ENCODE measurements around the gene GALR3.

Gene GALR3

GRCh38 chr22:37848587-37849088 lies 25.5 kb downstream of the GALR3 start:
- intact Hi-C loops (cut with DNase I): loop anchor here (5.0 kb wide), 1 partner anchor 41 kb away; the partner anchor contains the start of gene GCAT
- DNase-seq: peak in 5 of 42 donors; percentile 13 to 40 (median 20)

- intact Hi-C loops (cut with DNase I): loop anchor here (5.0 kb wide), 1 partner anchor 42 kb away; the partner anchor contains the start of gene GCAT
- peak; percentile 85 to 98 (median 94) for DNase-seq
These were observed 26.0 kb downstream of the GALR3 start, which contains the start of gene EIF3L for GRCh38 chr22:37849089-37849751. Gene EIF3L, plus strand, starts transcription at chr22:37849419. Its CDS starts 31 bp downstream, at chr22:37849450.

- DNase-seq: no peak
- intact Hi-C loops (cut with DNase I): no loop called here
These were observed 27.6 kb downstream of the GALR3 start for GRCh38 chr22:37850801-37851200.

GRCh38 chr22:37852418-37852817 lies 29.2 kb downstream of the GALR3 start:
- intact Hi-C loops (cut with DNase I): no loop called here
- DNase-seq: no peak

- no peak for DNase-seq
- intact Hi-C loops (cut with DNase I): no loop called here
These were observed 31.8 kb downstream of the GALR3 start for GRCh38 chr22:37854946-37855345.

GRCh38 chr22:37855462-37855861 lies 32.3 kb downstream of the GALR3 start:
- no peak for DNase-seq
- intact Hi-C loops (cut with DNase I): no loop called here

- DNase-seq: no peak
- intact Hi-C loops (cut with DNase I): no loop called here
These were observed 37.7 kb downstream of the GALR3 start for GRCh38 chr22:37860796-37861421.

- DNase-seq: peak in 4 of 42 donors; percentile 11 to 26 (median 23)
- intact Hi-C loops (cut with DNase I): loop anchor here (2.0 kb wide), 1 partner anchor 44 kb away; no protein-coding TSS in a partner anchor
These were observed 39.6 kb downstream of the GALR3 start for GRCh38 chr22:37862570-37863325.

- no peak for DNase-seq
- intact Hi-C loops (cut with DNase I): no loop called here
These were observed 42.3 kb downstream of the GALR3 start for GRCh38 chr22:37865510-37865909.

- intact Hi-C loops (cut with DNase I): no loop called here
- no peak for DNase-seq
These were observed 47.1 kb downstream of the GALR3 start for GRCh38 chr22:37870273-37870672.
